Stimulated activated naive B cell treated with anti-CD40 and anti-IgM and Interleukin-4, amounts not matched to agents 10 μg/mL and 1 μg/mL and 100 μg/mL, for 72 hours (primary cell): ENCODE measurements around the gene NFE2.
A peak's percentile ranks its signal among the peaks of the same experiment; 100 is the strongest.
"Not testable (repeated sequence)": the region's sequence is repeated elsewhere in the genome, so short reads cannot be mapped to it uniquely, and the experiment has no call there.

Source experiments
- ATAC-seq, 2 donors: fragments of 150-1000 bp; cut with Tn5 transposase; replicated peaks; 2 replicates each; pipeline ENCODE4 v1.10.0; 2021; ENCODE audit warnings: moderate library complexity in 1 of 2
- DNase-seq: peaks from one replicate; pipeline ENCODE4 v3.0.0; 2021
- H3K27ac Mint-ChIP-seq: one replicate; pipeline ENCODE4 v1.8.0; 2022; ENCODE audit warnings: mild to moderate bottlenecking, mixed read lengths
- H3K27me3 Mint-ChIP-seq, 2 donors: one replicate each; pipeline ENCODE4 v1.8.0; 2022; ENCODE audit warnings: mixed read lengths in 2 of 2
- H3K36me3 Mint-ChIP-seq, 2 donors: one replicate each; pipeline ENCODE4 v1.8.0; 2022; ENCODE audit warnings: mixed read lengths in 2 of 2, mild to moderate bottlenecking in 1 of 2
- H3K4me1 Mint-ChIP-seq, 2 donors: one replicate each; pipeline ENCODE4 v1.8.0; 2022; ENCODE audit warnings: mixed read lengths in 2 of 2, mild to moderate bottlenecking in 1 of 2
- H3K4me3 Mint-ChIP-seq, 2 donors: one replicate each; pipeline ENCODE4 v1.8.0; 2022; ENCODE audit warnings: mild to moderate bottlenecking in 2 of 2, mixed read lengths in 2 of 2, moderate library complexity in 1 of 2
- H3K9me3 Mint-ChIP-seq, 2 donors: one replicate each; pipeline ENCODE4 v1.8.0; 2022; ENCODE audit warnings: mixed read lengths in 2 of 2, mild to moderate bottlenecking in 1 of 2

Gene NFE2

GRCh38 chr12:54281694-54282093 lies 19.1 kb downstream of the NFE2 start:
- peaks cover 14 to 26% of the 10 kb centered on the region in 2 donors for H3K36me3 Mint-ChIP-seq
- not testable (repeated sequence) for DNase-seq

GRCh38 chr12:54281261-54281638 lies 19.6 kb downstream of the NFE2 start:
- H3K4me3 Mint-ChIP-seq, DNase-seq, H3K9me3 Mint-ChIP-seq, H3K27ac Mint-ChIP-seq, H3K27me3 Mint-ChIP-seq, ATAC-seq: not testable (repeated sequence)
- Mint-ChIP-seq H3K36me3 (peaks cover 10 to 26% of the 10 kb centered on the region in 2 donors), H3K4me1 (peaks cover 32 to 53% of the 10 kb centered on the region in 2 donors)

More at GRCh38 chr12:54281694-54282093, 19.1 kb downstream of the NFE2 start:
- ATAC-seq, H3K9me3 Mint-ChIP-seq, H3K27me3 Mint-ChIP-seq, H3K4me3 Mint-ChIP-seq, H3K27ac Mint-ChIP-seq: not testable (repeated sequence)
- H3K4me1 Mint-ChIP-seq = peaks cover 28 to 51% of the 10 kb centered on the region in 2 donors

GRCh38 chr12:54280468-54281260 lies 20.2 kb downstream of the NFE2 start, which contains the start of gene HNRNPA1:
Gene HNRNPA1, plus strand, starts transcription at chr12:54280726. Its CDS starts 82 bp downstream, at chr12:54280808.
- Mint-ChIP-seq H3K36me3 (peaks cover 9 to 22% of the 10 kb centered on the region in 2 donors), H3K27ac (no peak within 1 kb of the TSS), H3K9me3 (no peaks in the 10 kb centered on the region), H3K4me1 (peaks cover 31 to 54% of the 10 kb centered on the region in 2 donors), H3K4me3 (no peak within 1 kb of the TSS), H3K27me3 (no peaks in the 10 kb centered on the region)
- DNase-seq (peak; percentile 96), ATAC-seq (peak; percentile 89 to 90)

GRCh38 chr12:54279632-54280467 lies 21.0 kb downstream of the NFE2 start, which contains the start of gene CBX5:
Gene CBX5, minus strand, starts transcription at chr12:54280122. Its CDS starts 22,472 bp downstream, at chr12:54257650.
- Mint-ChIP-seq H3K4me1 (peaks cover 32 to 51% of the 10 kb centered on the region in 2 donors), H3K9me3 (no peaks in the 10 kb centered on the region), H3K36me3 (peaks cover 9 to 15% of the 10 kb centered on the region in 2 donors), H3K27ac (no peak within 1 kb of the TSS), H3K4me3 (no peak within 1 kb of the TSS), H3K27me3 (no peaks in the 10 kb centered on the region)
- ATAC-seq (peak; percentile 82), DNase-seq (peak; percentile 98)

- H3K36me3 Mint-ChIP-seq = peaks cover 8 to 15% of the 10 kb centered on the region in 2 donors
- no peak overlapping the region for H3K27ac Mint-ChIP-seq
- no peaks in the 10 kb centered on the region for H3K27me3 Mint-ChIP-seq
- no peak overlapping the region for H3K4me3 Mint-ChIP-seq
- no peaks in the 10 kb centered on the region for H3K9me3 Mint-ChIP-seq
- ATAC-seq (no peak), DNase-seq (no peak)
- peaks cover 32 to 51% of the 10 kb centered on the region in 2 donors for H3K4me1 Mint-ChIP-seq
Observed at GRCh38 chr12:54279227-54279631, 21.6 kb downstream of the NFE2 start.

GRCh38 chr12:54277823-54278276 lies 23.0 kb downstream of the NFE2 start:
- Mint-ChIP-seq H3K9me3 (no peaks in the 10 kb centered on the region), H3K36me3 (peaks cover 9 to 23% of the 10 kb centered on the region in 2 donors), H3K4me3 (no peak overlapping the region), H3K27ac (peak overlapping the region; percentile 77), H3K27me3 (no peaks in the 10 kb centered on the region), H3K4me1 (peaks cover 24 to 39% of the 10 kb centered on the region in 2 donors)
- DNase-seq = no peak
- no peak for ATAC-seq

GRCh38 chr12:54276368-54276767 lies 24.4 kb downstream of the NFE2 start:
- H3K27ac Mint-ChIP-seq = peak overlapping the region; percentile 51
- ATAC-seq (no peak), DNase-seq (no peak)
- no peaks in the 10 kb centered on the region for H3K27me3 Mint-ChIP-seq
- no peak overlapping the region for H3K4me3 Mint-ChIP-seq
- H3K9me3 Mint-ChIP-seq = no peaks in the 10 kb centered on the region
- peaks cover 15 to 32% of the 10 kb centered on the region in 2 donors for H3K4me1 Mint-ChIP-seq
- peaks cover 9 to 23% of the 10 kb centered on the region in 2 donors for H3K36me3 Mint-ChIP-seq

- no peaks in the 10 kb centered on the region for H3K27me3 Mint-ChIP-seq
- peaks cover 15 to 37% of the 10 kb centered on the region in 2 donors for H3K4me1 Mint-ChIP-seq
- H3K9me3 Mint-ChIP-seq = no peaks in the 10 kb centered on the region
- no peak for ATAC-seq
- DNase-seq = no peak
- H3K4me3 Mint-ChIP-seq = no peak overlapping the region
- H3K27ac Mint-ChIP-seq = no peak overlapping the region
- H3K36me3 Mint-ChIP-seq = peaks cover 11 to 30% of the 10 kb centered on the region in 2 donors
Observed at GRCh38 chr12:54273981-54274380, 26.8 kb downstream of the NFE2 start.

- ATAC-seq (no peak), DNase-seq (no peak)
- Mint-ChIP-seq H3K9me3 (no peaks in the 10 kb centered on the region), H3K4me1 (peaks cover 10 to 26% of the 10 kb centered on the region in 2 donors), H3K27me3 (no peaks in the 10 kb centered on the region), H3K36me3 (peaks cover 11 to 26% of the 10 kb centered on the region in 2 donors), H3K27ac (no peak overlapping the region), H3K4me3 (no peak overlapping the region)
Observed at GRCh38 chr12:54272214-54272613, 28.6 kb downstream of the NFE2 start.

GRCh38 chr12:54270345-54270744 lies 30.5 kb downstream of the NFE2 start:
- DNase-seq (no peak), ATAC-seq (no peak)
- Mint-ChIP-seq H3K4me3 (no peak overlapping the region), H3K9me3 (no peaks in the 10 kb centered on the region), H3K27me3 (no peaks in the 10 kb centered on the region), H3K27ac (no peak overlapping the region), H3K4me1 (peaks cover 3 to 17% of the 10 kb centered on the region in 2 donors), H3K36me3 (peaks cover 9 to 25% of the 10 kb centered on the region in 2 donors)

GRCh38 chr12:54266852-54267251 lies 34.0 kb downstream of the NFE2 start:
- no peak overlapping the region for H3K4me3 Mint-ChIP-seq
- H3K36me3 Mint-ChIP-seq = peaks cover 12 to 31% of the 10 kb centered on the region in 2 donors
- no peak for DNase-seq
- no peak overlapping the region for H3K27ac Mint-ChIP-seq
- H3K4me1 Mint-ChIP-seq = peaks cover 5 to 25% of the 10 kb centered on the region in 2 donors
- ATAC-seq = no peak
- H3K9me3 Mint-ChIP-seq = no peaks in the 10 kb centered on the region
- no peaks in the 10 kb centered on the region for H3K27me3 Mint-ChIP-seq

- peaks cover 10 to 27% of the 10 kb centered on the region in 2 donors for H3K36me3 Mint-ChIP-seq
- no peaks in the 10 kb centered on the region for H3K27me3 Mint-ChIP-seq
- peaks cover 7 to 30% of the 10 kb centered on the region in 2 donors for H3K4me1 Mint-ChIP-seq
- H3K4me3 Mint-ChIP-seq = no peak overlapping the region
- H3K27ac Mint-ChIP-seq = no peak overlapping the region
- H3K9me3 Mint-ChIP-seq = no peaks in the 10 kb centered on the region
- ATAC-seq = no peak
- DNase-seq = no peak
Observed at GRCh38 chr12:54265364-54265812, 35.4 kb downstream of the NFE2 start.

GRCh38 chr12:54262403-54262925 lies 38.4 kb downstream of the NFE2 start:
- Mint-ChIP-seq H3K4me3 (no peak overlapping the region), H3K27me3 (no peaks in the 10 kb centered on the region), H3K4me1 (peaks cover 17 to 54% of the 10 kb centered on the region in 2 donors), H3K27ac (peak overlapping the region; percentile 25), H3K36me3 (peaks cover 11 to 27% of the 10 kb centered on the region in 2 donors), H3K9me3 (no peaks in the 10 kb centered on the region)
- DNase-seq = no peak
- ATAC-seq = no peak
